ENCODE measurements around the gene TSHZ2. TPM values are rescaled to one million over a fixed set of nuclear protein-coding genes. Genes with fewer than 3 reads are reported as not detected.

Gene TSHZ2
- total and polyA plus RNA-seq, 2 donors (not counting 3 experiments of a cell fraction or from before 2014, with no cell fraction given): not detected

- no peak overlapping the region for H3K4me2 ChIP-seq (ENCODE audit: insufficient read depth, low read length)
- FAIRE-seq (no peak), DNase-seq (ENCODE audit: low read depth, low spot score) (no peak)
- no peaks in the 10 kb centered on the region for H3K9me1 ChIP-seq (replicated peaks; ENCODE audit: control insufficient read depth, extremely low read depth, insufficient read depth, low read length)
- H3K27me3 ChIP-seq (ENCODE audit: control insufficient read depth in 2 of 2, insufficient read depth in 2 of 2, low read length in 2 of 2): no peaks in the 10 kb centered on the region
- H3K4me1 ChIP-seq (ENCODE audit: control insufficient read depth, extremely low read depth, insufficient read depth, low read length): no peaks in the 10 kb centered on the region
- H3K4me3 ChIP-seq (replicated peaks in 1 of 3; ENCODE audit: insufficient read depth in 1 of 3, low read depth in 1 of 3, low read length in 3 of 3): no peak overlapping the region
- no peaks in the 10 kb centered on the region for H3K36me3 ChIP-seq (ENCODE audit: control insufficient read depth in 2 of 2, extremely low read depth in 1 of 2, insufficient read depth in 2 of 2, low read length in 2 of 2)
- no peak for TF ChIP-seq MAX (IDR thresholded peaks at IDR 0.05; ENCODE audit: insufficient read depth, insufficient read length)
- TF ChIP-seq CTCF (IDR thresholded peaks at IDR 0.05; ENCODE audit: extremely low read depth in 1 of 2, insufficient read depth in 1 of 2, low read depth in 1 of 2, low read length in 2 of 2): no peak
- TF ChIP-seq EZH2 (IDR thresholded peaks at IDR 0.05; ENCODE audit: borderline replicate concordance, low read depth, low read length, severe bottlenecking): no peak
- TF ChIP-seq JUN (IDR thresholded peaks at IDR 0.05; ENCODE audit: borderline replicate concordance, insufficient read depth, insufficient read length, low read depth): no peak
- no peak for TF ChIP-seq POLR2AphosphoS5 (IDR thresholded peaks at IDR 0.05; ENCODE audit: insufficient read depth, low read depth, low read length)
- TF ChIP-seq MYC (IDR thresholded peaks at IDR 0.05; ENCODE audit: low read depth, low read length): no peak
- no peak for TF ChIP-seq GATA2 (IDR thresholded peaks at IDR 0.05; ENCODE audit: insufficient read depth, insufficient read length, low read depth, low read length)
- TF ChIP-seq POLR2A (IDR thresholded peaks at IDR 0.05; ENCODE audit: low read depth, low read length): no peak
- no peak for TF ChIP-seq FOS (IDR thresholded peaks at IDR 0.05; ENCODE audit: borderline replicate concordance, insufficient read depth, low read length)
- ChIA-PET POLR2A (no interaction called here), CTCF (no interaction called here)
- no peaks in the 10 kb centered on the region for H3K9me3 ChIP-seq (replicated peaks; ENCODE audit: control insufficient read depth, insufficient read depth, low read length)
- H3K9ac ChIP-seq (replicated peaks; ENCODE audit: extremely low read depth, insufficient read depth, low read length): no peak overlapping the region
- no TSS peak for BruUV-seq (replicated peaks)
- H3K27ac ChIP-seq (ENCODE audit: insufficient read depth, low read depth, low read length): no peak overlapping the region
- intact Hi-C loops (cut with micrococcal nuclease) (no loop called here), dilution Hi-C loops (cut with MboI; ENCODE audit: extremely low pct_ligation_motif_present, low sequenced_read_pairs) (no loop called here)
- H3K79me2 ChIP-seq (ENCODE audit: control insufficient read depth, insufficient read depth, low read length): no peaks in the 10 kb centered on the region
- H2AFZ ChIP-seq (ENCODE audit: low read depth, low read length): no peak overlapping the region
- H4K20me1 ChIP-seq (replicated peaks; ENCODE audit: control insufficient read depth, extremely low read depth, insufficient read depth, low read length): no peaks in the 10 kb centered on the region
These were observed 49.8 kb downstream of the TSHZ2 start for GRCh38 chr20:53021934-53022333.
